SKM-1 treated with dmso at 0.1 percent for 144 hours (cell line): ENCODE results near the gene SPANXA2.
"Not testable (repeated sequence)": the region's sequence is repeated elsewhere in the genome, so short reads cannot be mapped to it uniquely, and the experiment has no call there.

ENCODE experiments used
- DNase-seq: peaks from one replicate; lab custom pipeline; 2025; ENCODE audit not compliant: unreplicated experiment; lab: John Stamatoyannopoulos, UW

Gene SPANXA2

GRCh38 chrX:141589408-141589807 lies at the start of gene SPANXA2:
Gene SPANXA2 (plus strand): TSS chrX:141589708. CDS start chrX:141589768, 60 bp downstream.
- not testable (repeated sequence) for DNase-seq

GRCh38 chrX:141542551-141542950 lies 47.0 kb upstream of the SPANXA2 start:
- not testable (repeated sequence) for DNase-seq

DNA sequence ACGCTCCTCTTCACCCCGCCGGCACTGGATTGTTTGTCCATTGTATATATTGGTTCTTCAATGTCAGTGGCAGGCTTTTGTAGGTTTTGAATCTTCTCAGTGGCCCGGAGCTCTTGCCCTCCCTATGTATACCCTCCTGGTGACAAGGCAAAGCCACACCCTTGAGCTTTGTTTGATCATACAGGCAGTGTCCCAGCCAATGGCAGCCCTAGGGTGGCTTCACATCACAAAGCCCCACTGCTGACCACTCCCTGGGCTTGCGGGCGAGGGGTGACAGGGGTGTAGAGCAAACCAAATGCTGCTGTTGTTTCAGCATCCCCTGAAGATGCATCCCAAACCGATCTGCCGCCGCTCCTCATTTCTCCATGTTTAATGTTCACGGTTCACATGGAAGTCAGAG lies 4.9 kb upstream of the SPANXA2 start, which contains the start of gene SPANXA1:
Gene SPANXA1, minus strand, starts transcription at position 101 of the 400 bp plus-strand sequence. Its CDS starts 60 bp downstream, at position 41.
- DNase-seq, result not testable (repeated sequence)

DNA sequence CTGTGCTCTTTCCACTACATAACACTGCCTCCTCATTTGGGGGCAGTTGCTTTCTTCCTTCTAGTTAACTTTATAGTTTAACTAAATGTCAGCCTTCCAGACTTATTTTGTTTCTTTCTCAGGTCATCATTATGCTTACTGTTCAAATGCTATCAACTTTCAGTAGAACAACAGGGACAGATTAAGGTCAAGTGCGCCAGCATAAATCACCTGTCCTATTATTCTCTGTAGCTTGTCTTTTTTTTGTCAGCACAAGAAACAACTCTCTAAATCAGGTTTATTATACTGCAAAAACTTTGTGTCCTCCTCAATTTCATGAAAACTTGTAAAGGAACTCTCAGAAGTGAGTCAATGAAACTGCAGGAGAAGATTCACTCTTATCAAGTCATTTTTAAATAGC lies 19.6 kb downstream of the SPANXA2 start:
- no peak for DNase-seq

GRCh38 chrX:141619336-141619735 lies 29.8 kb downstream of the SPANXA2 start:
- DNase-seq, result no peak

DNA sequence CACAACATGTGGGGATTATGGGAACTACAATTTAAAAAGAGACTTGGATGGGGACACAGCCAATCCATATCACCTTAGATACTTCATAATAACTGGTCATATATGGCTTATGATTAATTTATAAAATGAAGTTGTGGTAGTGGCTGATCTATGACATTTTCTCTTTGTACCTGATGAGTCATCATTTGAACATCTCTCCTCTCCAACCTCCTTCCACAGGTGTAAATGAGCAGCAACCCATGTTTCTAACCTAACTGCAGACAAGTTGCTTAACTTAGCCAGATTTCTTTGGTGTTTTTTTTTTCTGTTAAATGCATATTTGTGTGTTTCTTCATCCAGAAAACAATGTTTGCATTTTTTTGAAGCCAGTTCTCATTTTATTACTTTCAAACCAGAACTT lies 42.6 kb downstream of the SPANXA2 start:
- DNase-seq, result no peak

- no peak for DNase-seq
These were observed 49.0 kb downstream of the SPANXA2 start for GRCh38 chrX:141638550-141638949.
